ENCODE results near the gene VBP1. TPM values are rescaled to one million over a fixed set of nuclear protein-coding genes. Genes with fewer than 3 reads are reported as not detected.

Gene VBP1
- total RNA-seq, 1 experiment from 2014 or later, result 50.5 TPM

DNA sequence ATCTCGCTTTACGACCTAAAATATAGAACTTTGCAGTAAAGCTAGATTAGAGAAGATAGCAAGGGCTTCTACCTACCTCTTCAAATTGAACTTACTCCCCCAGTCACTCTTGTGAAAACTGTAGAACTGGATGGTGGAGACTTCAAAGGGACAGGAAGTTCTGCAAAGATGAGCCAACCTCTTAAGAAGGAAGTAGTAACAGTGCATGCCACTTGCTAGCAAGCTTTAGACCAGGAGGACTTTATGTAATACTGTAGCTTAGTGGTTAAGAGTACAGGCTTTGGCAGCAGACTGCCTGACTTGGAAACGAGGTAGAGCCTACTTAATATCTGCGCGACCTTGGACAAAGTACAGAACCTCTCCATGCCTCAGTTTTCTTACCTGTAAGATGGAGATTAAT, 27.5 kb upstream of the VBP1 start:
- TF ChIP-seq, protein P1, sequence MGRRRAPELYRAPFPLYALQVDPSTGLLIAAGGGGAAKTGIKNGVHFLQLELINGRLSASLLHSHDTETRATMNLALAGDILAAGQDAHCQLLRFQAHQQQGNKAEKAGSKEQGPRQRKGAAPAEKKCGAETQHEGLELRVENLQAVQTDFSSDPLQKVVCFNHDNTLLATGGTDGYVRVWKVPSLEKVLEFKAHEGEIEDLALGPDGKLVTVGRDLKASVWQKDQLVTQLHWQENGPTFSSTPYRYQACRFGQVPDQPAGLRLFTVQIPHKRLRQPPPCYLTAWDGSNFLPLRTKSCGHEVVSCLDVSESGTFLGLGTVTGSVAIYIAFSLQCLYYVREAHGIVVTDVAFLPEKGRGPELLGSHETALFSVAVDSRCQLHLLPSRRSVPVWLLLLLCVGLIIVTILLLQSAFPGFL (CRISPR knock-in tag; IDR thresholded peaks at IDR 0.05; ENCODE audit: borderline replicate concordance), result no peak
- TF ChIP-seq ZNF263 (CRISPR knock-in tag; IDR thresholded peaks at IDR 0.05; ENCODE audit: low read depth) (no peak), CREM (CRISPR knock-in tag; IDR thresholded peaks at IDR 0.05) (no peak), NR1H2 (CRISPR knock-in tag; IDR thresholded peaks at IDR 0.05) (no peak), SMAD3 (CRISPR knock-in tag; IDR thresholded peaks at IDR 0.05; ENCODE audit: borderline replicate concordance) (no peak), MYBL2 (CRISPR knock-in tag; IDR thresholded peaks at IDR 0.05) (no peak), ESRRA (CRISPR knock-in tag; IDR thresholded peaks at IDR 0.05; ENCODE audit: borderline replicate concordance) (no peak), CREB1 (CRISPR knock-in tag; IDR thresholded peaks at IDR 0.05) (no peak)
- no peaks in the 10 kb centered on the region for H3K4me1 Mint-ChIP-seq
- ATAC-seq (no peak), DNase-seq (ENCODE audit: low spot score) (no peak)
- peaks cover 7% of the 10 kb centered on the region for H3K36me3 Mint-ChIP-seq
- CTCF ChIA-PET, result no interaction called here
- no peak overlapping the region for H3K27ac Mint-ChIP-seq
- peaks cover 24% of the 10 kb centered on the region for H3K27me3 Mint-ChIP-seq (ENCODE audit: low read depth)
- POLR2A ChIA-PET, result no interaction called here
- H3K9me3 Mint-ChIP-seq, result peaks cover 29% of the 10 kb centered on the region
- H3K4me3 Mint-ChIP-seq, result no peak overlapping the region

DNA sequence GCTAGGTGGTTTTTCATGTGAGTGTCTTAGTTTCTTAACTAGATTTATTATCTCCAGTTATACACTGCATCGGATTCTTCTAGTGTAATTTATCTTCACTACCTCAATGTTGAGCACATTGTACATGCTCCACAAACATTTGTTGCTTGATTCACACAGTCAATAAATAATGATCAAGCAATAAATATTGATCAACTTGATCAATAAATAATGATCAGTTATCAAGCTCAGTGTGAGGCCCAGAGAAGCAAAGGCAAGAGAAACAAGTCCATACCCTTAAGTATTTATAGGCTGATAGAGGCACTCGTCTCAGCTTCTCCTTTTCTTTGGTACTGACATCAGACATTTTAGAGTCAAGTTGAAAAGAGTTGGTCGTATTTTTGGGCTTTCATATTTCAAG, 5.1 kb upstream of the VBP1 start:
- H3K36me3 Mint-ChIP-seq, result no peaks in the 10 kb centered on the region
- H3K4me3 Mint-ChIP-seq, result no peak overlapping the region
- CTCF ChIA-PET, result no interaction called here

DNA sequence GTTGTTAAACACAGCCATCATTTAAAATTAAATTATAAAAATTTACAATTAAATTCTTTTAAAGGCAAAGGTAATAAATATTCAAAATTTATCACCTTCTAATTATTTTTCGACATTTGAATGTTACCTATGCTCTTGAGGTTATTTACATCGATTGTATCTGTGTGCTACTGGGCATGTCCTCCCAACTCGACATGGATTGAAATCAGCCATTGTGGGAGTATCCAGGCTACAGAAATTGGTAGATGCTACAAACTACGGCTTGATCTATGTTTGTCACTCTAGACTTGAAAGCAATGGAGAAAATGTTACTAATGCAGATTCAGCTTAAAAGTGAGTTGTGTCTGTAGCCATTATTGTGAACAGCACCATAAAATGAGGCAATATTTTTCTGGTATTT, 2.5 kb upstream of the VBP1 start:
- no peaks in the 10 kb centered on the region for H3K9me3 Mint-ChIP-seq
- ChIA-PET POLR2A (no interaction called here), CTCF (no interaction called here)
- no peak overlapping the region for H3K27ac Mint-ChIP-seq
- no peaks in the 10 kb centered on the region for H3K36me3 Mint-ChIP-seq
- H3K27me3 Mint-ChIP-seq (ENCODE audit: low read depth), result peaks cover 20% of the 10 kb centered on the region
- no peak for DNase-seq (ENCODE audit: low spot score)
- ATAC-seq, result no peak
- peaks cover 13% of the 10 kb centered on the region for H3K4me1 Mint-ChIP-seq
- no peak overlapping the region for H3K4me3 Mint-ChIP-seq
- TF ChIP-seq ESRRA (CRISPR knock-in tag; IDR thresholded peaks at IDR 0.05; ENCODE audit: borderline replicate concordance) (no peak), SMAD3 (CRISPR knock-in tag; IDR thresholded peaks at IDR 0.05; ENCODE audit: borderline replicate concordance) (no peak), ZNF263 (CRISPR knock-in tag; IDR thresholded peaks at IDR 0.05; ENCODE audit: low read depth) (no peak), SP1 (CRISPR knock-in tag; conservative IDR thresholded peaks at IDR 0.05) (no peak)
- TF ChIP-seq, protein P2, sequence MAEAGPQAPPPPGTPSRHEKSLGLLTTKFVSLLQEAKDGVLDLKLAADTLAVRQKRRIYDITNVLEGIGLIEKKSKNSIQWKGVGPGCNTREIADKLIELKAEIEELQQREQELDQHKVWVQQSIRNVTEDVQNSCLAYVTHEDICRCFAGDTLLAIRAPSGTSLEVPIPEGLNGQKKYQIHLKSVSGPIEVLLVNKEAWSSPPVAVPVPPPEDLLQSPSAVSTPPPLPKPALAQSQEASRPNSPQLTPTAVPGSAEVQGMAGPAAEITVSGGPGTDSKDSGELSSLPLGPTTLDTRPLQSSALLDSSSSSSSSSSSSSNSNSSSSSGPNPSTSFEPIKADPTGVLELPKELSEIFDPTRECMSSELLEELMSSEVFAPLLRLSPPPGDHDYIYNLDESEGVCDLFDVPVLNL (CRISPR knock-in tag; IDR thresholded peaks at IDR 0.05; ENCODE audit: borderline replicate concordance, low read depth), result no peak
- TF ChIP-seq, protein P3, sequence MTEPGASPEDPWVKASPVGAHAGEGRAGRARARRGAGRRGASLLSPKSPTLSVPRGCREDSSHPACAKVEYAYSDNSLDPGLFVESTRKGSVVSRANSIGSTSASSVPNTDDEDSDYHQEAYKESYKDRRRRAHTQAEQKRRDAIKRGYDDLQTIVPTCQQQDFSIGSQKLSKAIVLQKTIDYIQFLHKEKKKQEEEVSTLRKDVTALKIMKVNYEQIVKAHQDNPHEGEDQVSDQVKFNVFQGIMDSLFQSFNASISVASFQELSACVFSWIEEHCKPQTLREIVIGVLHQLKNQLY (CRISPR knock-in tag; IDR thresholded peaks at IDR 0.05), result no peak
- TF ChIP-seq, protein P4, sequence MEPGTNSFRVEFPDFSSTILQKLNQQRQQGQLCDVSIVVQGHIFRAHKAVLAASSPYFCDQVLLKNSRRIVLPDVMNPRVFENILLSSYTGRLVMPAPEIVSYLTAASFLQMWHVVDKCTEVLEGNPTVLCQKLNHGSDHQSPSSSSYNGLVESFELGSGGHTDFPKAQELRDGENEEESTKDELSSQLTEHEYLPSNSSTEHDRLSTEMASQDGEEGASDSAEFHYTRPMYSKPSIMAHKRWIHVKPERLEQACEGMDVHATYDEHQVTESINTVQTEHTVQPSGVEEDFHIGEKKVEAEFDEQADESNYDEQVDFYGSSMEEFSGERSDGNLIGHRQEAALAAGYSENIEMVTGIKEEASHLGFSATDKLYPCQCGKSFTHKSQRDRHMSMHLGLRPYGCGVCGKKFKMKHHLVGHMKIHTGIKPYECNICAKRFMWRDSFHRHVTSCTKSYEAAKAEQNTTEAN (CRISPR knock-in tag; IDR thresholded peaks at IDR 0.05), result no peak

More for the DNA sequence above, 5.1 kb upstream of the VBP1 start:
- ATAC-seq (no peak), DNase-seq (ENCODE audit: low spot score) (no peak)
- Mint-ChIP-seq H3K9me3 (no peaks in the 10 kb centered on the region), H3K27me3 (ENCODE audit: low read depth) (peaks cover 22% of the 10 kb centered on the region), H3K4me1 (0 out of 2 replicates have a peak, but pooled peaks cover 3% of the 10 kb centered on the region), H3K27ac (no peak overlapping the region)
- POLR2A ChIA-PET, result no interaction called here
- TF ChIP-seq, protein P5, sequence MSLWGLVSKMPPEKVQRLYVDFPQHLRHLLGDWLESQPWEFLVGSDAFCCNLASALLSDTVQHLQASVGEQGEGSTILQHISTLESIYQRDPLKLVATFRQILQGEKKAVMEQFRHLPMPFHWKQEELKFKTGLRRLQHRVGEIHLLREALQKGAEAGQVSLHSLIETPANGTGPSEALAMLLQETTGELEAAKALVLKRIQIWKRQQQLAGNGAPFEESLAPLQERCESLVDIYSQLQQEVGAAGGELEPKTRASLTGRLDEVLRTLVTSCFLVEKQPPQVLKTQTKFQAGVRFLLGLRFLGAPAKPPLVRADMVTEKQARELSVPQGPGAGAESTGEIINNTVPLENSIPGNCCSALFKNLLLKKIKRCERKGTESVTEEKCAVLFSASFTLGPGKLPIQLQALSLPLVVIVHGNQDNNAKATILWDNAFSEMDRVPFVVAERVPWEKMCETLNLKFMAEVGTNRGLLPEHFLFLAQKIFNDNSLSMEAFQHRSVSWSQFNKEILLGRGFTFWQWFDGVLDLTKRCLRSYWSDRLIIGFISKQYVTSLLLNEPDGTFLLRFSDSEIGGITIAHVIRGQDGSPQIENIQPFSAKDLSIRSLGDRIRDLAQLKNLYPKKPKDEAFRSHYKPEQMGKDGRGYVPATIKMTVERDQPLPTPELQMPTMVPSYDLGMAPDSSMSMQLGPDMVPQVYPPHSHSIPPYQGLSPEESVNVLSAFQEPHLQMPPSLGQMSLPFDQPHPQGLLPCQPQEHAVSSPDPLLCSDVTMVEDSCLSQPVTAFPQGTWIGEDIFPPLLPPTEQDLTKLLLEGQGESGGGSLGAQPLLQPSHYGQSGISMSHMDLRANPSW (CRISPR knock-in tag; conservative IDR thresholded peaks at IDR 0.05; ENCODE audit: low read depth), result no peak
- TF ChIP-seq, protein P6, sequence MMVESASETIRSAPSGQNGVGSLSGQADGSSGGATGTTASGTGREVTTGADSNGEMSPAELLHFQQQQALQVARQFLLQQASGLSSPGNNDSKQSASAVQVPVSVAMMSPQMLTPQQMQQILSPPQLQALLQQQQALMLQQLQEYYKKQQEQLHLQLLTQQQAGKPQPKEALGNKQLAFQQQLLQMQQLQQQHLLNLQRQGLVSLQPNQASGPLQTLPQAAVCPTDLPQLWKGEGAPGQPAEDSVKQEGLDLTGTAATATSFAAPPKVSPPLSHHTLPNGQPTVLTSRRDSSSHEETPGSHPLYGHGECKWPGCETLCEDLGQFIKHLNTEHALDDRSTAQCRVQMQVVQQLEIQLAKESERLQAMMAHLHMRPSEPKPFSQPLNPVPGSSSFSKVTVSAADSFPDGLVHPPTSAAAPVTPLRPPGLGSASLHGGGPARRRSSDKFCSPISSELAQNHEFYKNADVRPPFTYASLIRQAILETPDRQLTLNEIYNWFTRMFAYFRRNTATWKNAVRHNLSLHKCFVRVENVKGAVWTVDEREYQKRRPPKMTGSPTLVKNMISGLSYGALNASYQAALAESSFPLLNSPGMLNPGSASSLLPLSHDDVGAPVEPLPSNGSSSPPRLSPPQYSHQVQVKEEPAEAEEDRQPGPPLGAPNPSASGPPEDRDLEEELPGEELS (CRISPR knock-in tag; IDR thresholded peaks at IDR 0.05), result no peak
- TF ChIP-seq, protein P7, sequence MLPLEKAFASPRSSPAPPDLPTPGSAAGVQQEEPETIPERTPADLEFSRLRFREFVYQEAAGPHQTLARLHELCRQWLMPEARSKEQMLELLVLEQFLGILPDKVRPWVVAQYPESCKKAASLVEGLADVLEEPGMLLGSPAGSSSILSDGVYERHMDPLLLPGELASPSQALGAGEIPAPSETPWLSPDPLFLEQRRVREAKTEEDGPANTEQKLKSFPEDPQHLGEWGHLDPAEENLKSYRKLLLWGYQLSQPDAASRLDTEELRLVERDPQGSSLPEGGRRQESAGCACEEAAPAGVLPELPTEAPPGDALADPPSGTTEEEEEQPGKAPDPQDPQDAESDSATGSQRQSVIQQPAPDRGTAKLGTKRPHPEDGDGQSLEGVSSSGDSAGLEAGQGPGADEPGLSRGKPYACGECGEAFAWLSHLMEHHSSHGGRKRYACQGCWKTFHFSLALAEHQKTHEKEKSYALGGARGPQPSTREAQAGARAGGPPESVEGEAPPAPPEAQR (CRISPR knock-in tag; IDR thresholded peaks at IDR 0.05), result no peak
- TF ChIP-seq ZNF219 (CRISPR knock-in tag; IDR thresholded peaks at IDR 0.05; ENCODE audit: borderline replicate concordance), result no peak
- no peak for TF ChIP-seq OVOL2 (CRISPR knock-in tag; IDR thresholded peaks at IDR 0.05; ENCODE audit: borderline replicate concordance)
- TF ChIP-seq EMX1 (CRISPR knock-in tag; IDR thresholded peaks at IDR 0.05), result no peak
- TF ChIP-seq RORB (CRISPR knock-in tag; IDR thresholded peaks at IDR 0.05), result no peak
- TF ChIP-seq SMAD3 (CRISPR knock-in tag; IDR thresholded peaks at IDR 0.05; ENCODE audit: borderline replicate concordance), result no peak
- TF ChIP-seq ZNF121 (CRISPR knock-in tag; IDR thresholded peaks at IDR 0.05), result no peak

Measured in WTC11 (cell line).